Left ventricle myocardium superior (tissue), 1 donor: Measurements from ENCODE around the gene SEC61G. TPM values are rescaled to one million over a fixed set of nuclear protein-coding genes. Genes with fewer than 3 reads are reported as not detected.

ENCODE experiments used
- ATAC-seq: fragments of 200-7000 bp; cut with Tn5 transposase; one replicate; pipeline ENCODE4 v1.9.1; 2020; ENCODE audit warnings: mild to moderate bottlenecking, moderate library complexity
- DNase-seq: peaks from one replicate; pipeline ENCODE4 v3.0.0-alpha.2; 2020
- intact Hi-C: fragments of 100-400 bp; cut with micrococcal nuclease; formaldehyde crosslinking; loops from one replicate; pipeline ENCODE4 v1.11.0; 2022
- total RNA-seq: library from RNA; stranded (reverse); fragmentation: NEBNext Ultra II Directional; extraction: Animal tissue kit (Norgen Biotek cat#: 25700); gene quantifications from one replicate; pipeline ENCODE4 v1.2.1, GENCODE V29; 2021
- donor health status: DM: no; HTN: yes; CAD: no; lungs with severe emphysema.

The SEC61G gene
- total RNA-seq, 1 donor from 2014 or later: 108 TPM

GRCh38 chr7:54773472-54774399 lies 14.7 kb upstream of the SEC61G start:
- ATAC-seq (peak; percentile 98), DNase-seq (peak; percentile 86)
- intact Hi-C loops: loop anchor here (5.0 kb wide), 1 partner anchor 484 kb away; no protein-coding TSS in a partner anchor

- DNase-seq (no peak), ATAC-seq (no peak)
- intact Hi-C loops: no loop called here
Measured at GRCh38 chr7:54769203-54769602, 10.2 kb upstream of the SEC61G start.

- ATAC-seq (no peak), DNase-seq (no peak)
- intact Hi-C loops: no loop called here
Measured at GRCh38 chr7:54764861-54765260, 5.8 kb upstream of the SEC61G start.

- intact Hi-C loops: no loop called here
- no peak for DNase-seq
- no peak for ATAC-seq
Measured at GRCh38 chr7:54757711-54758110, 1.3 kb downstream of the SEC61G start.

GRCh38 chr7:54749200-54749599 lies 9.8 kb downstream of the SEC61G start:
- DNase-seq (no peak), ATAC-seq (no peak)
- intact Hi-C loops: no loop called here

GRCh38 chr7:54747234-54747633 lies 11.8 kb downstream of the SEC61G start:
- intact Hi-C loops: no loop called here
- DNase-seq (no peak), ATAC-seq (no peak)

- intact Hi-C loops: no loop called here
Measured at GRCh38 chr7:54743580-54743979, 15.4 kb downstream of the SEC61G start.

GRCh38 chr7:54738737-54739136 lies 20.3 kb downstream of the SEC61G start:
- DNase-seq (no peak), ATAC-seq (no peak)
- intact Hi-C loops: no loop called here

More at GRCh38 chr7:54743580-54743979, 15.4 kb downstream of the SEC61G start:
- ATAC-seq: no peak
- no peak for DNase-seq

- intact Hi-C loops: no loop called here
- DNase-seq (no peak), ATAC-seq (no peak)
Measured at GRCh38 chr7:54729107-54729506, 29.9 kb downstream of the SEC61G start.

- DNase-seq: no peak
- ATAC-seq: no peak
- intact Hi-C loops: no loop called here
Measured at GRCh38 chr7:54728411-54728810, 30.6 kb downstream of the SEC61G start.

- ATAC-seq (no peak), DNase-seq (no peak)
- intact Hi-C loops: no loop called here
Measured at GRCh38 chr7:54725255-54725654, 33.8 kb downstream of the SEC61G start.

GRCh38 chr7:54722502-54722901 lies 36.5 kb downstream of the SEC61G start:
- ATAC-seq (no peak), DNase-seq (no peak)
- intact Hi-C loops: no loop called here

- no peak for DNase-seq
- ATAC-seq: no peak
- intact Hi-C loops: no loop called here
Measured at GRCh38 chr7:54722026-54722425, 37.0 kb downstream of the SEC61G start.

GRCh38 chr7:54719974-54720373 lies 39.0 kb downstream of the SEC61G start:
- DNase-seq (no peak), ATAC-seq (no peak)
- intact Hi-C loops: no loop called here

- no peak for DNase-seq
Measured at GRCh38 chr7:54719425-54719824, 39.6 kb downstream of the SEC61G start.

GRCh38 chr7:54712820-54713219 lies 46.2 kb downstream of the SEC61G start:
- no peak for ATAC-seq
- intact Hi-C loops: no loop called here
- no peak for DNase-seq

More at GRCh38 chr7:54719425-54719824, 39.6 kb downstream of the SEC61G start:
- intact Hi-C loops: no loop called here
- ATAC-seq: no peak

GRCh38 chr7:54711900-54712595 lies 47.0 kb downstream of the SEC61G start:
- DNase-seq (no peak), ATAC-seq (no peak)
- intact Hi-C loops: no loop called here

- ATAC-seq: no peak
- intact Hi-C loops: no loop called here
- DNase-seq: no peak
Measured at GRCh38 chr7:54709283-54709682, 49.7 kb downstream of the SEC61G start.

GRCh38 chr7:54705436-54705835 lies 53.6 kb downstream of the SEC61G start:
- no peak for ATAC-seq
- no peak for DNase-seq
- intact Hi-C loops: no loop called here

- ATAC-seq: no peak
- intact Hi-C loops: no loop called here
- DNase-seq: no peak
Measured at GRCh38 chr7:54704851-54705250, 54.2 kb downstream of the SEC61G start.
